ENCODE measurements around the gene DIPK1B.
"Not testable (repeated sequence)": the region's sequence is repeated elsewhere in the genome, so short reads cannot be mapped to it uniquely, and the experiment has no call there.

DIPK1B gene

DNA sequence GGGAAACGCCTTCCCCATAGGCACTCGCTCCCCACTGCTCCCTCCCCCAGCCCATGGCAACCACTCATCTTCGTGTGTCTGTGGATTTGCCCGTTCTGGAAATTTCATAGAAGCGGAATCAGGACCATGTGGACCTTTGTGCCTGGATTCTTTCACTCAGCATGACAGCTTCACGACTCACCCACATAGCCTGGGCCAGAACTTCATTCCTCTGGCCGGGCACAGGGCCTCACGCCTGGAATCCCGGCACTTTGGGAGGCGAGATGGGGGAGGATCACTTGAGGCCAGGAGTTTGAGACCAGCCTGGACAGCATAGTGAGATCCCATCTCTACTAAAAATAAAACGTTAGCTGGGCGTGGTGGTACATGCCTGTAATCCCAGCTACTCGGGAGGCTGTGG lies 12.1 kb upstream of the DIPK1B start:
- no peak for DNase-seq

- DNase-seq = peak; percentile 60
These were observed 11.3 kb upstream of the DIPK1B start for GRCh38 chr9:136700959-136701667.

- no peak for DNase-seq
These were observed 10.7 kb upstream of the DIPK1B start for GRCh38 chr9:136701668-136702053.

DNA sequence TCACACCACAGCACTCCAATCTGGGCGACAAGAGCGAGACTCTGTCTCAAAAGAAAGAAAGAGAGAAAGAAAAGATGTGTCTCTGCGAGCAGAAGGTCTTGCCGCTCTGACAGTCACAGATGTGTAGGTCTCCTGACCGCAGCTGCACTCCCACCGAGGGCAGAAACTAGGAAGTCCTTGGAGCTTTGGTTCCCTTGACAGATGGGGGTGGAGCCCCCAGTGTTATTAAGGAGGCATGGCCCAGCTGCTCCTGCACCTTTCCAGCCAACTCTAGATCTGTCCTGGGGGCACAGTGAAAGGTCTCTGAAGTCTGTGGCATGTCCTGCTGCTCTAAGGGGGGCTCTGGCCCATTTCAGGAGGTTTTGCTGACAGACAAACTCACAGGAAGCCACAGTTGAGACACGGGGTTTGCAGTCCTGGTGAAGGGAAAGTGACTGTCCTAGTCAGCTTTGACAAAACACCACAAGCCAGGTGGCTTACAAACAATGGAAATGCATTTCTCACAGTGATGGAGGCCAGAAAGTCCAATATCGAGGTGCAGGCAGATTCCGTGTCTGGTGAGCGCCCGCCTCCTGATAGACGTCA lies 9.0 kb upstream of the DIPK1B start:
- DNase-seq = peak; percentile 85

- DNase-seq = not testable (repeated sequence)
These were observed 7.6 kb upstream of the DIPK1B start for GRCh38 chr9:136704741-136705140.

DNA sequence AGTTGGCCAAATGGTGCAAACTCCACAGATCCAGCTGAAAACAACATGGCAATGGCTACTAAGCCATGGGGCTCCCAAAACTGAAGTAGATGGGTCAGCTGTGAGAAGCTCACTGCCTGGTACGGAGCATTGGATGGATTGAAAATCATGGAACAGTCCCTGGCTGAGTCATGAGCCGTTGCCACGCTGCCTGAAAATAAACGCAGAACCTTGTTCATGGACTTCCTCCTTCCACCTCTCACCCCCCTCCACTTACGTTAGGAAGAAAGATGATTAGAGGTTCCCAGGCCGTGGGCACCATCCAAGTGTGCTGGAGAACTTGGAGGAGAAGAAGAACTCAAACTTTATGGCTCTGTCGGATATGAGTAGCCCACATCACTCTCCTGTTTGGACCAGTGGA lies 6.8 kb upstream of the DIPK1B start:
- peak; percentile 66 for DNase-seq

DNA sequence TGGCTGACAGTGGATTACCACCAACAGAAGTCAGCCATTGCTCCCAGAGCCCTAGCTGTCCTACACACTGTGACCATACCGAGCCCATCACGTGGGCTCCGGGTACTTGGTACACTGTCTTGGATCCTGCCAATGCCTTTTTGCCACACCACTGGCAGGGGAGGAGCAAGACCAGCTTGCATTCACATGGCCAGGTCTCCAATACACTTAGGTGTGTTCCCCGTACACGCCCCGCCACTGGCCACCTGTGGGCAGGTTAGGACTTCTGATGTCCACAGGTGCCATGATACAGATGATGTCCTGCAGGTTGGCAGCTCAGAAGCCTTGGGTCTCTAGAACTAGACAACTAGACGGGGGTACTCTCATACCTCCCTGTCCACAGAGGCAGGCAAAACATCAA lies 5.4 kb upstream of the DIPK1B start:
- DNase-seq = no peak

GRCh38 chr9:136707849-136708517 lies 4.4 kb upstream of the DIPK1B start:
- no peak for DNase-seq

- no peak for DNase-seq
These were observed 2.8 kb upstream of the DIPK1B start for GRCh38 chr9:136709454-136710109.

DNA sequence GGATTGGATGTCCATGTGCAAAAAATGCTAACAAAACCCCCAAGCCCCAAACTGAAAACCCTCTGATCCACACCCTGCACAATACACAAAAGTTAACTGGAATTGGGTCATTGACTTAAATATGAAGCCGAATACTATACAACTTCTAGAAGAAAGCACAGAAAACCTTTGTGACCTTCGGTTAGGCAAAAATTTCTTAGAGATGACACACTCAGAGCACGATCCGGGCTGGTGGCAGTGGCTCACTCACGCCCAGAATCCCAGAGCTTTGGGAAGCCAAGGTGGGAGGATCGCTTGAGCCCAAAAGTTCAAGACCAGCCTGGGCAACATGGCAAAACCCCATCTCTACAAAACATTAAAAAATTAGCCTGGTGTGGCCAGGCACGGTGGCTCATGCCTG lies 1.8 kb upstream of the DIPK1B start:
- no peak for DNase-seq

DNA sequence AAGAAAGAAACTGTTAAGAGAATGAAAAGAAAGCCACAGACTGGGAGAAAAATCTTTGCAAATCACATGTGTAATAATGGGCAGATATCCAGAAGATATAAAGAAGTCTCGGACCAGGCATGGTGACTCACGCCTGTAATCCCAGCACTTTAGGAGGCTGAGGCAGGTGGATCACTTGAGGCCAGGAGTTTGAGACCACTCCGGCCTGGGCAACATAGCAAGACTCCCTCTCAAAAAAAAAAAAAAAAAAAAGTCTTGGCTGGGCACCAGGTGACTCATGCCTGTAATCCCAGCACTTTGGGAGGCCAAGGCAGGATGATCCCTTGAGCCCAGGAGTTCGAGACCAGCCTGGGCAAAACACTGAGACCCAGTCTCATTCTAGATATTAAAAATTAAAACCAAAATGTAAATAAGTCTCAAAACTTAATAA lies 1.1 kb upstream of the DIPK1B start:
- not testable (repeated sequence) for DNase-seq

DNA sequence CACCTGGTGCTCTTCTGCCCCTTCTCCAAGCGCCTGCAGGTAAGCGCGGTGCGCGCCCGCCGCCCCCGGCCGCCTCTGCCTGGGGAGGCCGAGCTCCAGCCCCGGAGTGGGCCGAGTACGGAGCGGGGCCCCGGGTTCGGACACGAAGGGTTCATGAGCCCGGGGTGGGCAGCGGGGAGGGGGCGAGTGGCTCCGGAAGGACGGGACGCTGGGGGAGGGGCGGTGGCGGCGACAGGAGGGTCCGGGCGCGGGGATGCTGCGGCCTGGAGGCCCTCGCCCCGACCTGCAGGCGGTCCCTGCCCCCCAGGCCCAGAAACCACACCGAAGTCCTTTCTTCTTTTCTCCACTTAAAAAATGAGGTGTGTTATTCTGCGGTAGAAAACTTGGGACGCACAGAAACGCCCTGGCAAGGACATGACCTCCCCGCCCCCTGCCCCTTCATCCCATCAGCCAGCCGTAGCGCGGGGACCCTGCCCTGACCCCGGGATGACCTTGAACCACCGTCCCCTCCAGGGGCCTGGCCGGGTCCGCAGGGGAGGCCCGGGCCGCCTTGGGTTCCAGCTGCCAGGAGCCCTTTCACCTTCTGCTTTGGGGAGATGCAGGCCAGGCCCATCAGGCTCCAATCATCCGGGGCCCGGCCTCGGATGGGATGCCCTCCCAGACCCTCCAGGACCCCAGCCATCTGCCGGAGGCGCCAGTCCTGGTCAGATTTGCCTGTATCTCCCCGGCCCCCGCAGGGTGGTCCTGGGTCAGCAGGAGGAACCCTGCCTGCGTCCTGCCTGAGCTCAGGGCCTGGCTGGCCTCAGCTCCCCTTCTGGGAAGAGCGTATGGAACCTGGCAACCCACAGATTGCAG lies 545 bp downstream of the DIPK1B start:
- DNase-seq = no peak

DNA sequence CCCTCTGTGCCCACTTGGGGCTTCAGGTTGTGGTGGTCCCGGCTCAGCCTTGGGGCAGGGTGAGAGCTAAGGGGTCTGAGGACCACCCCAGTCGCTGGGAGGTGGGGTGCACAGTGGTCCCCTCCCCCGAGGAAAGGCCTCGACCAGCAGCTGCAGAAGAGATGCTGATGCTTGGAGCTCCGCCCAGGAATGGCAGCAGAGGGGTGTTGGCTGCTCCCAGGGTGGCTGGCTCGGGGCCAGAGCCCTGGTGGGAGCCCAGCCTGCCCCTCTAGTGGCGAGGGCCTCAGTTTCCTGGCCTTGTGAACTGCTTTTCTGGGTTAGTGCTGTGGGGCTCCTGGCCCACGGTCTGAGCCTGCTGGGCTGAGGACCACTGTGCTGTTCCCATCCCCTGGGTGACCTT lies 1.2 kb downstream of the DIPK1B start:
- no peak for DNase-seq

DNA sequence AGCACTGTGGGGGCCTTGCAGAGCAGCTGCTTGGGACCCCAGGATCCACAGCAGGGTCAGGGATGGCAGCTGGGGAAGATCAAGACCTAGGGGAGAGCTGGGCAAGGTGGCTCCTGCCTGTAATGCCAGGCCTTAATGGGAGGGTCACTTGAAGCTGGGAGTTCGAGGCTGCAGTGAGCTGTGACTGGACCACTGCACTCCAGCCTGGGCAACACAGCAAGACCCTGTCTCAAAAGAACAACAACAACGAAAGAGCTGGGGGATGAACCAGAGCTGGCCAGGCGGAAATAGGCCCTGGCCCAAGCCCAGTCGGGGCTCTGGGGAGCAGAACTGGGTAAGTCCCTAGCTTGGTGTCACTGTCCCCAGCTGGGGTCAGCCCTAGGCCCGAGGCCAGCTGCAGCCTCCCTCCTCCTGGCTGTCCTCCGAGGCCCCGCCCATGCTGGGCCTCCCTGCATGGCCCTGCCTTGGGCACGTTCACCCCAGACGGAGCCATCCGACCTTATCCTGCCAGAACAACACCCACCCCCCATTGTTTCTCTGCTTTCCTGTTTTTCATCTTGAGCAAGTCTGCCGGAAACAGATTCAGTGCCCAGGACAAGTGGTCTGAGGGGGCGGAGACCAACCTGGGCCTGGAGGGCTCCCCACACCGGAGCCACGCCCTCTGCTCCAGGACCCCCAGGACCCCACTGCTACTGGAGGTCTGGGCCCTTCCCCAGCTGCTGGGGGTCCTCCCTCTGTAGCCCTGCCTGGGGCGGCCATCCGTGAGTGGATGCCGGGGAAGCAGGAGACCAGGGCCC lies 1.9 kb downstream of the DIPK1B start:
- DNase-seq = no peak

- DNase-seq = no peak
These were observed 2.5 kb downstream of the DIPK1B start for GRCh38 chr9:136714893-136715274.

DNA sequence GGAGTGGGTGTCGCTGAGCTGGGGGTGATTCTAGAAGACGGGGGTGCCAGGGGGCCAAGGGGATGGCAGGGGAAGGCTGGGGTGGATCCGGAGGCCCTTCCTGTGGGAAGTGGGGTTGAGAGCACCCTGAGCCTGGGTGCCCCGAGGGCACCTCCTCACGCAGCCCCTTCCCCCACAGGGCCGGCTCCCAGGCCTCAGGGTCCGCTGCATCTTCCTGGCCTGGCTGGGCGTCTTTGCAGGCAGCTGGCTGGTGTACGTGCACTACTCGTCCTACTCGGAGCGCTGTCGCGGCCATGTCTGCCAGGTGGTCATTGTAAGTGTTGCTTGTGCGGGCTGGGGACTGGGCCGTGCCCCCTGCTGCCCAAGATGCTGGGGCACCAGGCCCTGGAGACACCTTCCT lies 5.0 kb downstream of the DIPK1B start:
- DNase-seq = no peak

DNA sequence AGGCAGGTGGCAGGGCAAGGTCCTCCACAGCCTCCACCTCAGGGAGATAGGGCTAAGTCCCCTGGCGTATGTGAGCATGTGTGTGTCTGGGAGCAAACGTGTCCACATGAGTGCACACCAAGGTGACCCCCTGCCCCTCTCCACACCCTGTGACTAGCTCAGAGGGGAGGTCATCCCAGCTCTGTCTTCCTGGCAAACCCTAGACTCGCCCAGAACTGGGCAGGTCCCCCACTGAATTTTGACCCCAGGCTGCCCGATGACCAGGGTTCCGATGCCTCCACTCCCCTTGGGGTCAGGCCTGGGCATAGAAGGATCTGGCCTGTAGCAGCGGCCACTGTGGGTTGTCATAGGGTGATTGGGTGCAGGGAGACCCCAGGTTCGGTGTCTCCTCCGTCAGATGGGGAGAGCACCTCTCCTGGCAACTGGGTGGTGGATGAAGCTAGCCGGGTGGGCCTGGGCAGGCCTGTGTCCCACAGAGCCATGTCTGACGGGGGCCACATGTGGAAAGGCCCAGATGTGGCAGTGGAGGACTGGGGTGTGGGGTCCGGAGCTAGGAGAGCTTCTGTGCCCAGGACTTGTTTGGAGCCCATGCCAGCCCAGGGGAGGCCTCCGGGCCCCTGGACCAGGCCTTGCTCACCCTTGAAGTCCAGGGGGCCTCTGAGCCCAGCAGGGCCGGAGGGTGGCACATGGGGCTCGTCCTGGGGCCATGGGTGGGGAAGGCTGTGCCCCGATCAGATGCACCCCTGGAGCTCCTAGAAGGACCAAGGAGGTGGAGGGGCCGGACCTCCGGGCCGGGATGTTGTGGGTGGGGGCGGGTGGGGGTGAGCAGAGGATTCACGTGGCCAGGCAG lies 6.2 kb downstream of the DIPK1B start:
- no peak for DNase-seq

GRCh38 chr9:136719195-136719880 lies 7.0 kb downstream of the DIPK1B start:
- peak; percentile 30 for DNase-seq

GRCh38 chr9:136720251-136720897 lies 8.0 kb downstream of the DIPK1B start:
- DNase-seq = no peak

DNA sequence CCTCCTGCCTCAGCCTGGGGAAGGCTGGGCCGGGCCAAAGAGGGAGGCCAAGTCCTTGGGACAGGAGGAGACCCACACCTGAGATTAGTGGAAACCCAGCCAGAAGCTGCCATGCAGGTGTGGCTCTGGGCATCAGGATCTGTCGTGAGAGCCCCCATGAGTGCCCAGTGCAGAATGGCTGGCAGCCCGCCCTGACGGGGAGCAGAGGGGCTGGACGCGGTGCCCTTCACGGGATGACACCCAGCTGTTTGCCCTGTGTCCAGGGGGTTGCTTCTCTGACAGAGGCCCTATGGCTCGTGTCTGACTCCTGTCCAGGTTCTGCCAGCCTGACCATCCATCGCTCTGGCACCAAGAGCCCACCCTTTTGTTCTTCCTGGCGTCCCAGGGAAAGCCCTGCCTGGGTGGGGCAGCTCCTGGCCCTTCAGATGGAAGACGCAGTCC lies 8.5 kb downstream of the DIPK1B start:
- no peak for DNase-seq

Measured in MV-4-11 (cell line).